ENCODE results near the gene NCOR1. TPM values are rescaled to one million over a fixed set of nuclear protein-coding genes. Genes with fewer than 3 reads are reported as not detected.

Gene NCOR1
- 117 and 139 TPM in 2 replicates for total RNA-seq (ENCODE audit: low replicate concordance)

DNA sequence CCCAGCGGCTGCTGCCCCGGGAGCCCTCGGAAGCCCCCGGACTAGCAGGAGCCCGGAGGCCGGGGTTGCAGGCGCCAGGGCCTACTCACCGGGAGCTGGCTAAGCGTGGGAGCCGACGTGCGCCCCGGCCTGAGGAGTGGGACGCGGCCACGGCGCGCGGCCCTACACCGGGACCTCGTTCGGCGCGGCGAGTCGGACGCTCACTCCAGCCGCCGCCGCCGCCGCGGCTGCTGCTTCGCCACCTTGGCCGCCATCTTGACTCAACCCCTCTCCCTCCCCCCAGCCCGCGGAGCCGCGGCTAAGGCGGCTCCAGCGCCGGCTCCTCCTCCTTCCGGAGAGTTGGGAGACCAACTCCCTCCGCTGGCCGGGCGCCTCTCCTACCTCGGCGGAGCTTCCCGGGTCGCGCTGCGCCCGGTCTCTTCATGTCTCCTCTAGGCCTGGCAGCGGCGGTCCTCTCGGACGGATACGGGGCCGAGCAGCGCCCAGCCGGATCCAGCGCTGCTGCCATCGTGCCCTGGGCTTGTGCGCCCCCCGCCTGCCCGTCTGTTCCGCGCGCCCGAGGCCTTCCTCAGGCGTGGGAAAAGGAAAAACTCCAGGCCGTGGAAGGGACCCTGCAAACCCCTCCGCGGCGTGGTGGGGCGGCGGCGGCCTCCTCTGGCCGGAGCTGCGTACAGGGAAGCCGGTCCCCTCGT, at the start of gene NCOR1:
TSS of gene NCOR1 (minus strand) at position 262 of the 692 bp plus-strand sequence. CDS start 20,965 bp downstream, outside the sequence.
- TF ChIP-seq, protein P1, sequence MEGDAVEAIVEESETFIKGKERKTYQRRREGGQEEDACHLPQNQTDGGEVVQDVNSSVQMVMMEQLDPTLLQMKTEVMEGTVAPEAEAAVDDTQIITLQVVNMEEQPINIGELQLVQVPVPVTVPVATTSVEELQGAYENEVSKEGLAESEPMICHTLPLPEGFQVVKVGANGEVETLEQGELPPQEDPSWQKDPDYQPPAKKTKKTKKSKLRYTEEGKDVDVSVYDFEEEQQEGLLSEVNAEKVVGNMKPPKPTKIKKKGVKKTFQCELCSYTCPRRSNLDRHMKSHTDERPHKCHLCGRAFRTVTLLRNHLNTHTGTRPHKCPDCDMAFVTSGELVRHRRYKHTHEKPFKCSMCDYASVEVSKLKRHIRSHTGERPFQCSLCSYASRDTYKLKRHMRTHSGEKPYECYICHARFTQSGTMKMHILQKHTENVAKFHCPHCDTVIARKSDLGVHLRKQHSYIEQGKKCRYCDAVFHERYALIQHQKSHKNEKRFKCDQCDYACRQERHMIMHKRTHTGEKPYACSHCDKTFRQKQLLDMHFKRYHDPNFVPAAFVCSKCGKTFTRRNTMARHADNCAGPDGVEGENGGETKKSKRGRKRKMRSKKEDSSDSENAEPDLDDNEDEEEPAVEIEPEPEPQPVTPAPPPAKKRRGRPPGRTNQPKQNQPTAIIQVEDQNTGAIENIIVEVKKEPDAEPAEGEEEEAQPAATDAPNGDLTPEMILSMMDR (IDR thresholded peaks at IDR 0.05; ENCODE audit: insufficient read depth, low read length) = peak; percentile 23
- H3K4me3 ChIP-seq (ENCODE audit: low read depth, low read length) = peak within 1 kb of the TSS; percentile 68
- peak; percentile 90 for DNase-seq (ENCODE audit: low read depth)

DNA sequence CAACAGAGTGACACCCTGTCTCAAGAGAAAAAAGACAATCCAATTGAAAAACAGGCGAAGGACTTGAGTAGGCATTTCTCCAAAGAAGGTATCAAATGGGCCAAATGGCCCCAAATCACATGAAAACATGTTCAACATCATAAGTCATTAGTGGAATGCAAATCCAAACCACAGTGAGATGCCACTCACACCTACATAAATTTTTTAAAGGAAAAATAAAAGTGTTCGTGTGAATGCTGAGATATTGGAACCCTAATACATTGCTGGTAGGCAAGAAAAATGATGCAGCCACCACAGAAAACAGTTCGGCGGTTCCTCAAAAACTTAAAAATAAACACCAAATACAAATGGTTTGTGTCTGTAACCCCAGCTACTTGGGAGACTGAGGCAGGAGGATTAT, 46.9 kb upstream of the NCOR1 start:
- H3K4me3 ChIP-seq (ENCODE audit: low read depth, low read length) = no peak overlapping the region
- TF ChIP-seq, protein P1 (IDR thresholded peaks at IDR 0.05; ENCODE audit: insufficient read depth, low read length) = no peak
- DNase-seq (ENCODE audit: low read depth) = no peak

DNA sequence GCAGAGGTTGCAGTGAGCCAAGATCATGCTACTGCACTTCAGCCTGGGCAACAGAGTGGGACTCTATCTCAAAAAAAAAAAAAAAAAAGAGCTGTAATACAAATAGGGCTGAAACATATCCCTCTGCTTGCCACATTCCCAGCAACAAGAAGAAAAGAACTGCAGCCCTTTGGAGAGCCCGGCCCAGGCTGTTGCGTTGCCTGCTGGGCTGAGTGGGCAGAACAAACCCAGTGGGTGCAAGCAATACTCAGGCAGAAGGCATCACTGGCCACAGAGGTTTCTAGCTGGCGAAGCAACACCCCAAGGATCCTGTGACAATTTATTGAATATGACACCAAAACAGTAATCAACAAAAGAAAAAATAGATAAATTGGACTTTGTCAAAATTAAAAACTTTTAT, 45.7 kb upstream of the NCOR1 start:
- DNase-seq (ENCODE audit: low read depth) = no peak
- no peak overlapping the region for H3K4me3 ChIP-seq (ENCODE audit: low read depth, low read length)
- TF ChIP-seq, protein P1 (IDR thresholded peaks at IDR 0.05; ENCODE audit: insufficient read depth, low read length) = no peak

DNA sequence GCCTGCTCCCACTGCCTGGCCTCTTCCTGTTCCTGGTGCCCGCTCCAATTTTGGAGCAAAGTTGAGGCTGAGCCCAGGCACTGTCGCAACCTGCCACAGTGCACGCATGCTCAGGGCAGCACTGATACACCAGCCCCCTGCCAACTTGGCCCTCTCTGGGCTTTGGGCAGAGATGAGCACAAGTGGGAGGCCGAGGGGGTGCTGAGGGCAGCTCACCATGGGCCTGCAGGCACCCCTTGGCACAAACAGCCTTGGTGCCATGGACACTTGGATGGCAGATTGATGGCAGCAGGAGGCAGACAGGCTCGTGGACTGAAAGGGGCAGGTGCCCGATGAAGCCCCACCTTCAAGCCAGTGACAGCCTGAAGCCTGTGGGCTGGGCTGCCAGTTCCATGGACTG, 44.6 kb upstream of the NCOR1 start:
- TF ChIP-seq, protein P1 (IDR thresholded peaks at IDR 0.05; ENCODE audit: insufficient read depth, low read length) = no peak
- no peak for DNase-seq (ENCODE audit: low read depth)
- no peak overlapping the region for H3K4me3 ChIP-seq (ENCODE audit: low read depth, low read length)

DNA sequence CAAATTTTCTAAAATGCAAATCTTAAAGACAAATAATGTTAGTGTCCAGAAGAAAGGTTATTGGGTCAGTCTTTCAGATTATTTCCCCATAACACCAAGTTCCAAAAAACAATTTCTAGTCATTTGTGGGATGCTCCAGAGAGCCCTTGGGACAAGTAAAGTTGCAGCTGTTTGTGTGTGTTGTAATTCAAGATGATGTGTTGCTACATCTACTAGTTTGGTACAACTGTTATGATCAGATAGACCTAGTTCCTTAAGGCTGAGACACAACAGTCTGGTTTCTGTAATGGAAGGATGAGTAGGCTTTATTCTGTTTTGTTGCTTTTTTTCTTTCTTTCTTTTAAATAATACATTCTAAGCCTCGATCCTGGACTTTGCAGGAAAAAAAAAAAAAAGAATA, 43.6 kb upstream of the NCOR1 start:
- no peak overlapping the region for H3K4me3 ChIP-seq (ENCODE audit: low read depth, low read length)
- no peak for DNase-seq (ENCODE audit: low read depth)
- TF ChIP-seq, protein P1 (IDR thresholded peaks at IDR 0.05; ENCODE audit: insufficient read depth, low read length) = no peak

DNA sequence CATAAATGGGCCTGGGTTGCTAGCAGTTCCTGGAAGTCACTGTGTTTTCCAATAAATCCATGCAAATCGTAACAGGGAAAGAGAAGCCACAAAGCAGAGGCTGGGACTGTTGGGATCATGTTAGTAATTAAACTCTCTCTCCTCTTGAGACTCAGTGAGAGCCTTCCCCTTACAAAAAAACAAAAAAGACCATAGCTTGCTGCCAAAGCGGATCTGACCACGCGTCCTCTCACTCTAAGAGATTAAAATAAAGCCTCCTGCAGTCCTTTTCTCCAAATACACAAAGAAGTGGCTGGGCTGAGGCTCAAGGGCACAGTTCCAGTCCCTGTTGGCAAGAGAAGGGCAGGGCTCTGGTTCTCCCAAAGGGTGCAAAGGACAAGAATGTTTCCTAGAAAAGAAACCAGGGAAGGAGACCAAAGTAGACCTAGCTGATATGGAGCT, 40.2 kb upstream of the NCOR1 start:
- TF ChIP-seq, protein P1 (IDR thresholded peaks at IDR 0.05; ENCODE audit: insufficient read depth, low read length) = no peak
- DNase-seq (ENCODE audit: low read depth) = peak; percentile 85
- peak overlapping the region; percentile 39 for H3K4me3 ChIP-seq (ENCODE audit: low read depth, low read length)
